Breast epithelium (tissue), 4 donors: ENCODE results near the gene VAMP4. TPM values are rescaled to one million over a fixed set of nuclear protein-coding genes. Genes with fewer than 3 reads are reported as not detected.

ENCODE experiments used
- DNase-seq, 2 donors: peaks; one replicate each; pipeline ENCODE4 v3.0.0-alpha.2; 2019; ENCODE audit warnings: low spot score in 2 of 2
- H3K27ac ChIP-seq, 2 donors: fragments of 200-600 bp; sonication (generic) in 1 of 2; one replicate each; pipeline ENCODE4 v1.5.1; 2016 to 2019; ENCODE audit warnings: mild to moderate bottlenecking in 1 of 2
- H3K27me3 ChIP-seq, 2 donors: fragments of 200-600 bp; sonication (generic) in 1 of 2; one replicate each; pipeline versions ENCODE4 v1.5.1 to v1.6.0; 2017 to 2019; ENCODE audit warnings: control low read depth in 1 of 2, mild to moderate bottlenecking in 1 of 2
- H3K36me3 ChIP-seq: fragments of 200-600 bp; one replicate; pipeline ENCODE4 v1.5.1; 2019
- H3K4me1 ChIP-seq, 2 donors: fragments of 200-600 bp; sonication (generic); one replicate each; pipeline ENCODE4 v1.5.1; 2016 to 2019; ENCODE audit warnings: control low read depth in 1 of 2
- H3K4me3 ChIP-seq, 3 donors: fragments of 200-600 bp; sonication (generic); 1 replicate in 2 of 3; 2 replicates in 1 of 3; pipeline ENCODE4 v1.5.1; 2016 to 2019; ENCODE audit warnings: mild to moderate bottlenecking in 3 of 3, moderate library complexity in 2 of 3
- H3K9me3 ChIP-seq, 2 donors: fragments of 200-600 bp; sonication (generic) in 1 of 2; one replicate each; pipeline ENCODE4 v1.5.1; 2016 to 2019; ENCODE audit warnings: control low read depth in 1 of 2
- POLR2A ChIP-seq: fragments of 450-650 bp; IDR thresholded peaks from one replicate; pipeline ENCODE4 v1.6.1; 2016; ENCODE audit warnings: antibody characterized with exemption, mild to moderate bottlenecking, moderate library complexity
- POLR2AphosphoS5 ChIP-seq, 3 donors: sonication (generic); formaldehyde crosslinking; IDR thresholded peaks; one replicate each; pipeline ENCODE4 v1.6.1; 2017; ENCODE audit warnings: antibody characterized with exemption in 3 of 3
- intact Hi-C: fragments of 100-400 bp; cut with DNase I; formaldehyde crosslinking; loops from one replicate; pipeline ENCODE4 v1.15.1; 2023; ENCODE audit warnings: low total_unique reads
- total RNA-seq, 3 donors: library from RNA; depleted of rRNA; stranded (reverse); fragments of >200 nt; gene quantifications; one replicate each; pipeline ENCODE4 v1.1.0, GENCODE V29; 2016
- TF ChIP-seq, protein P1 (sequence below), 3 donors: fragments of 450-650 bp; IDR thresholded peaks; one replicate each; pipeline ENCODE4 v1.5.1; 2016 to 2017; ENCODE audit warnings: antibody characterized with exemption in 3 of 3, mild to moderate bottlenecking in 3 of 3, moderate library complexity in 3 of 3

VAMP4 gene
- total RNA-seq, 3 donors from 2014 or later, result 10.5 to 16.3 (median 14.0) TPM

DNA sequence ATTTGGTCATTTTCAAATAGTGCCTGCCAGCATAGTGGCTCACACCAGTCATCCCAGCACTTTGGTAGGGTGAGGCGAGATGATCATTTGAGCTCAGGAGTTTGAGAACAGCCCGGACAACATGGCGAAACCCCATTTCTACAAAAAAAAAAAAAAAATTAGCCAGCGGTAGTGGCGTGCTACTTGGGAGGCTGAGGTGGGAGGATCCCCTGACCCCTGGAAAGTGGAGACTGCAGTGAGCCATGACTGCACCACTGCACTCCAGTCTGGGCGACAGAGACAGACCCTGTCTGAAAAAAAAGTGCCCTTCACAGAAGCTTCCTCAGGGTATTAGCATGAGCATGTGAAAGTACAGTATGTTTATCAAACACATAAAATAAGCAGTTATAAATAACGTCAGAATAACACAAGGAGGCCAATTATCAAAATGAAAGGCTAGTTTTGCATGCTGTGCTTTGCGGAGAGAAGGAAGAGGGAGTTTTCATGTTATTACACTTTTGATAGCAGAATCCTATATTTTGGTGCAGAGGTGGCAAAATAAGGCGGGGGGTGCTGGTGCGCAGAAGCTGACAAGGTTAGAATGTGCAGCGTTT is 38.8 kb upstream of the VAMP4 start:
- peak overlapping the region; percentile 69 to 85 (median 79) for H3K4me3 ChIP-seq
- DNase-seq, result no peak
- H3K4me1 ChIP-seq, result no peaks in the 10 kb centered on the region
- H3K27ac ChIP-seq, result peak overlapping the region; percentile 87 to 88
- intact Hi-C loops, result no loop called here
- no peaks in the 10 kb centered on the region for H3K9me3 ChIP-seq
- H3K27me3 ChIP-seq, result no peaks in the 10 kb centered on the region
- TF ChIP-seq POLR2AphosphoS5 (IDR thresholded peaks at IDR 0.05), result no peak
- TF ChIP-seq, protein P1, sequence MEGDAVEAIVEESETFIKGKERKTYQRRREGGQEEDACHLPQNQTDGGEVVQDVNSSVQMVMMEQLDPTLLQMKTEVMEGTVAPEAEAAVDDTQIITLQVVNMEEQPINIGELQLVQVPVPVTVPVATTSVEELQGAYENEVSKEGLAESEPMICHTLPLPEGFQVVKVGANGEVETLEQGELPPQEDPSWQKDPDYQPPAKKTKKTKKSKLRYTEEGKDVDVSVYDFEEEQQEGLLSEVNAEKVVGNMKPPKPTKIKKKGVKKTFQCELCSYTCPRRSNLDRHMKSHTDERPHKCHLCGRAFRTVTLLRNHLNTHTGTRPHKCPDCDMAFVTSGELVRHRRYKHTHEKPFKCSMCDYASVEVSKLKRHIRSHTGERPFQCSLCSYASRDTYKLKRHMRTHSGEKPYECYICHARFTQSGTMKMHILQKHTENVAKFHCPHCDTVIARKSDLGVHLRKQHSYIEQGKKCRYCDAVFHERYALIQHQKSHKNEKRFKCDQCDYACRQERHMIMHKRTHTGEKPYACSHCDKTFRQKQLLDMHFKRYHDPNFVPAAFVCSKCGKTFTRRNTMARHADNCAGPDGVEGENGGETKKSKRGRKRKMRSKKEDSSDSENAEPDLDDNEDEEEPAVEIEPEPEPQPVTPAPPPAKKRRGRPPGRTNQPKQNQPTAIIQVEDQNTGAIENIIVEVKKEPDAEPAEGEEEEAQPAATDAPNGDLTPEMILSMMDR (IDR thresholded peaks at IDR 0.05), result no peak
- TF ChIP-seq POLR2A, result no peak
- no peaks in the 10 kb centered on the region for H3K36me3 ChIP-seq

DNA sequence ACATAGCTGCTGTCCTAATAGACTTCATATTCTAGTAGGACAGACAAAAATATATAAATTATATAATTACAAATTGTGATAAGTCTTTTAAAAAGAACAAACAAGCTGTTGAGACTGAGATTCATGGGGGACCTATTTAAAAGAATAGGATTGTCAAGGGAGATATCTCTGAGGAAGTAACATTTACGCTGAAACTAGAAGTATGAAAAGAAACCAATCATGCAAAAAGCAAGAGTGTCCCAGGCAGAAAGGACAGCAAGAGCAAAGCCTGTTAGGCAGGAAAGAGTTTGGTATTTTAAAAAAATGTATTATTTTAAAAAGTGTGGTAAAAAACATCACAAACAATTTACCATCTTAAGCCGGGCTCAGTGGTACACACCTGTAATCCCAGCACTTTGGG is 30.4 kb upstream of the VAMP4 start:
- Histone ChIP-seq H3K27me3 (no peaks in the 10 kb centered on the region), H3K4me3 (no peak overlapping the region), H3K4me1 (no peaks in the 10 kb centered on the region), H3K9me3 (no peaks in the 10 kb centered on the region), H3K36me3 (no peaks in the 10 kb centered on the region), H3K27ac (no peak overlapping the region)
- no peak for DNase-seq
- TF ChIP-seq, protein P1 (IDR thresholded peaks at IDR 0.05), result no peak
- TF ChIP-seq POLR2A (no peak), POLR2AphosphoS5 (IDR thresholded peaks at IDR 0.05) (no peak)
- intact Hi-C loops, result no loop called here

DNA sequence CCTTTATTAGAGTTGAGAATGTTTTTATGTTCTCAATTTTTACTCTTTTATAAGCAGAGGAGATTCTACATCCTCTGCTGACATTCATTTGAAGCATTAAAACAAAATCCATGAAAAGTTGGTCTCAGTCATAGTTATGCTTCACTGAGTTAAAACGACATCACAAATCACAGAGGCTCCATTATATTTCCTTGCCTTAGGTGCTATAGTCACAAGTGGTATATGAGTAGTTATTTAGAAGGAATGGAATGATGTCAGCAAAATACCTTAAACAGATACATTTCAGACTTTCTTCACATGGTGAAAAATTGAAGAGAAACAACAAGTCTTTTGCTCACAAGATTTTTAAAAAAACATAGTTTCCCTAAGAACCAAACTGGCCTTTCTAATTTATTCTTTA is 27.9 kb upstream of the VAMP4 start:
- intact Hi-C loops, result loop anchor here (2.0 kb wide), 1 partner anchor 59 kb away; no protein-coding TSS in a partner anchor
- no peak for DNase-seq
- no peaks in the 10 kb centered on the region for H3K4me1 ChIP-seq
- TF ChIP-seq POLR2A (no peak), POLR2AphosphoS5 (IDR thresholded peaks at IDR 0.05) (no peak)
- TF ChIP-seq, protein P1 (IDR thresholded peaks at IDR 0.05), result no peak
- H3K36me3 ChIP-seq, result no peaks in the 10 kb centered on the region
- H3K27me3 ChIP-seq, result no peaks in the 10 kb centered on the region
- H3K4me3 ChIP-seq, result no peak overlapping the region
- H3K27ac ChIP-seq, result no peak overlapping the region
- no peaks in the 10 kb centered on the region for H3K9me3 ChIP-seq

DNA sequence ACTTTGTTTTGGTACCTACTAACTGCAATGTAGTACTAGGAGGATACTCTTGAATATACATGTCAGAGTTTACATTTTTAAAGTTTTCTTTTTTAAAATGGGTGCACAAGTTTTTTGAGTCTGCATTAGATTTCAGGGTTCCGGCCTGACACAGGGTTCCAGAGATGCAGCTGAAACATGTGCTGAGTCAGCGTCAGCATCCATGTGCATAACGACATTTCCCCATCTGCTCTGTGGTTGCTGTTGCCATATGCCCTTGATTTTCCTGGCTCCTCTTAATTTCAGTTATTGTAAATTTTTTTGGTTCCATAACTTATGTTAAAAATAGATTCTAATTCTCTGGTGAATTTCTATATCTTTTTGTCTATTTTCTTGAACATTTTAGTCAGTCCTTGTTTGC is 27.3 kb upstream of the VAMP4 start:
- TF ChIP-seq, protein P1 (IDR thresholded peaks at IDR 0.05), result no peak
- no peak for TF ChIP-seq POLR2AphosphoS5 (IDR thresholded peaks at IDR 0.05)
- TF ChIP-seq POLR2A, result no peak

DNA sequence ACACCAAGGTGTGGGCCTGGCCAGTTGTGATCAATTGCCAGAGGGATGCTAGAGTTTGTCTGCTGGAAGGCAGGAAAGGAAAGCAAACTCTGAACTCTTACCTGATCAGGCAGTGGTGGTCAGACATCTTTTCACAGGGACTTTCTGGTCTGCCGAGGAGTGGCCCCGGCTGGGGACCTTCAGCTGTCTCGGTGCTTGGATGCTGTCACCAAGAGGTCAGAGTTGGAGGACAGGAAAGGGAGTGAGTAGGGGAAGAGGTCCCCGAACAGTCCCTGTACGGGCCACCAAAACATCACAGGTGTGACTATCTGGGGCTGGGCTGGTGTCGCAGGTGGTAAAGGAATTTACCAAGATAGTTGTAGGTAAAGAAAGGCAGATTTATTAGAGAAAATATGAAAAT is 21.9 kb upstream of the VAMP4 start:
- H3K4me1 ChIP-seq, result no peaks in the 10 kb centered on the region
- no peaks in the 10 kb centered on the region for H3K9me3 ChIP-seq
- TF ChIP-seq POLR2AphosphoS5 (IDR thresholded peaks at IDR 0.05) (no peak), POLR2A (no peak)
- TF ChIP-seq, protein P1 (IDR thresholded peaks at IDR 0.05), result no peak
- DNase-seq, result no peak
- intact Hi-C loops, result no loop called here
- no peaks in the 10 kb centered on the region for H3K27me3 ChIP-seq
- no peaks in the 10 kb centered on the region for H3K36me3 ChIP-seq
- no peak overlapping the region for H3K27ac ChIP-seq
- no peak overlapping the region for H3K4me3 ChIP-seq

More for the DNA sequence above, 27.3 kb upstream of the VAMP4 start:
- Histone ChIP-seq H3K27ac (no peak overlapping the region), H3K4me1 (no peaks in the 10 kb centered on the region), H3K27me3 (no peaks in the 10 kb centered on the region), H3K4me3 (no peak overlapping the region), H3K9me3 (no peaks in the 10 kb centered on the region), H3K36me3 (no peaks in the 10 kb centered on the region)
- DNase-seq, result no peak
- intact Hi-C loops, result loop anchor here (2.0 kb wide), 1 partner anchor 60 kb away; no protein-coding TSS in a partner anchor
